Placental pericyte (primary cell): Measurements from ENCODE around the gene SLC18A3. TPM values are rescaled to one million over a fixed set of nuclear protein-coding genes. Genes with fewer than 3 reads are reported as not detected.

ENCODE experiments used
- total RNA-seq: library from RNA; depleted of rRNA; stranded (reverse); fragments of >200 nt; gene quantifications from 2 replicates; pipeline ENCODE4 v1.2.3, GENCODE V29; 2012

The SLC18A3 gene
- not detected in 2 replicates for total RNA-seq

GRCh38 chr10:49610114-49610457 lies at the start of gene SLC18A3:
Gene SLC18A3, plus strand, starts transcription at chr10:49610310. Its CDS starts 431 bp downstream, at chr10:49610741.

GRCh38 chr10:49613882-49614241 lies 3.8 kb downstream of the SLC18A3 start, which contains the start of gene CHAT:
Gene CHAT, plus strand, starts transcription at chr10:49614037. Its CDS starts 153 bp downstream, at chr10:49614190.

Other genes with a start within 250 kb of the SLC18A3 start
- not detected in 2 replicates for gene DRGX, start 214.2 kb upstream of the SLC18A3 start, total RNA-seq
- 14.0 and 22.2 TPM in 2 replicates for gene ERCC6, start 71.2 kb upstream of the SLC18A3 start, total RNA-seq
- gene CHAT, start 3.7 kb downstream of the SLC18A3 start, total RNA-seq: not detected in 2 replicates
- not detected in 2 replicates for gene C10orf53, start 69.3 kb downstream of the SLC18A3 start, total RNA-seq
- gene OGDHL, start 152.0 kb downstream of the SLC18A3 start, total RNA-seq: 0.14 and 0.22 TPM in 2 replicates